GM12801 (cell line): ENCODE measurements around the gene DPP10.

Experiments
- CTCF ChIP-seq: IDR thresholded peaks from one replicate; pipeline ENCODE4 v1.5.1; 2011; ENCODE audit warnings: control low read depth; ENCODE audit not compliant: insufficient read length; ENCODE audit errors: extremely low read depth

DPP10 gene

GRCh38 chr2:115208493-115209164 lies 766.2 kb downstream of the DPP10 start:
- no peak for TF ChIP-seq CTCF

- TF ChIP-seq CTCF, result no peak
Observed at GRCh38 chr2:115214050-115214449, 771.6 kb downstream of the DPP10 start.

GRCh38 chr2:115219296-115219695 lies 776.9 kb downstream of the DPP10 start:
- no peak for TF ChIP-seq CTCF

GRCh38 chr2:115234186-115234585 lies 791.7 kb downstream of the DPP10 start:
- no peak for TF ChIP-seq CTCF

GRCh38 chr2:115234737-115235136 lies 792.3 kb downstream of the DPP10 start:
- no peak for TF ChIP-seq CTCF

- TF ChIP-seq CTCF, result no peak
Observed at GRCh38 chr2:115248066-115248465, 805.6 kb downstream of the DPP10 start.

- no peak for TF ChIP-seq CTCF
Observed at GRCh38 chr2:115277366-115277765, 834.9 kb downstream of the DPP10 start.
